Stimulated activated CD8-positive, alpha-beta memory T cell treated with anti-CD3 and anti-CD28 coated beads, Interleukin-15, amount 100 ng/mL, for 1 hour (primary cell): ENCODE results near the gene GSK3B.
"Not testable (repeated sequence)": the region's sequence is repeated elsewhere in the genome, so short reads cannot be mapped to it uniquely, and the experiment has no call there.

ENCODE experiments used
- DNase-seq: peaks from one replicate; pipeline ENCODE4 v3.0.0-alpha.2; 2020; ENCODE audit warnings: low read depth

The GSK3B gene

GRCh38 chr3:120013481-120013880 is 80.8 kb downstream of the GSK3B start:
- DNase-seq, result no peak

GRCh38 chr3:120005741-120006140 is 88.5 kb downstream of the GSK3B start:
- not testable (repeated sequence) for DNase-seq

GRCh38 chr3:120004008-120004498 is 90.2 kb downstream of the GSK3B start:
- not testable (repeated sequence) for DNase-seq

GRCh38 chr3:119998166-119998565 is 96.1 kb downstream of the GSK3B start:
- DNase-seq, result no peak

- no peak for DNase-seq
Observed at GRCh38 chr3:119990888-119991287, 103.4 kb downstream of the GSK3B start.

GRCh38 chr3:119989981-119990655 is 104.1 kb downstream of the GSK3B start:
- no peak for DNase-seq

- DNase-seq, result not testable (repeated sequence)
Observed at GRCh38 chr3:119986812-119987211, 107.4 kb downstream of the GSK3B start.

- no peak for DNase-seq
Observed at GRCh38 chr3:119981386-119981785, 112.9 kb downstream of the GSK3B start.

GRCh38 chr3:119978554-119979208 is 115.6 kb downstream of the GSK3B start:
- no peak for DNase-seq

GRCh38 chr3:119977353-119977752 is 116.9 kb downstream of the GSK3B start:
- DNase-seq, result no peak

GRCh38 chr3:119976214-119976613 is 118.0 kb downstream of the GSK3B start:
- no peak for DNase-seq

GRCh38 chr3:119974656-119975055 is 119.6 kb downstream of the GSK3B start:
- DNase-seq, result no peak

GRCh38 chr3:119973018-119973646 is 121.1 kb downstream of the GSK3B start:
- no peak for DNase-seq

- DNase-seq, result no peak
Observed at GRCh38 chr3:119969759-119970158, 124.5 kb downstream of the GSK3B start.

GRCh38 chr3:119967353-119968006 is 126.8 kb downstream of the GSK3B start:
- DNase-seq, result no peak

- no peak for DNase-seq
Observed at GRCh38 chr3:119965692-119966091, 128.6 kb downstream of the GSK3B start.

GRCh38 chr3:119964294-119964693 is 130.0 kb downstream of the GSK3B start:
- no peak for DNase-seq

- DNase-seq, result no peak
Observed at GRCh38 chr3:119955972-119956371, 138.3 kb downstream of the GSK3B start.

- no peak for DNase-seq
Observed at GRCh38 chr3:119950666-119951325, 143.5 kb downstream of the GSK3B start.

GRCh38 chr3:119945291-119945690 is 149.0 kb downstream of the GSK3B start:
- DNase-seq, result no peak

GRCh38 chr3:119944091-119944490 is 150.2 kb downstream of the GSK3B start:
- DNase-seq, result no peak

GRCh38 chr3:119939077-119939476 is 155.2 kb downstream of the GSK3B start:
- DNase-seq, result no peak
